HG02798 (cell line): ENCODE results near the gene POLR2E.

Experiments used
- ATAC-seq: cut with Tn5 transposase; IDR thresholded peaks from one replicate; pipeline ENCODE4 v1.9.1; 2021; ENCODE audit warnings: mild to moderate bottlenecking; ENCODE audit not compliant: unreplicated experiment, poor library complexity

POLR2E gene

DNA sequence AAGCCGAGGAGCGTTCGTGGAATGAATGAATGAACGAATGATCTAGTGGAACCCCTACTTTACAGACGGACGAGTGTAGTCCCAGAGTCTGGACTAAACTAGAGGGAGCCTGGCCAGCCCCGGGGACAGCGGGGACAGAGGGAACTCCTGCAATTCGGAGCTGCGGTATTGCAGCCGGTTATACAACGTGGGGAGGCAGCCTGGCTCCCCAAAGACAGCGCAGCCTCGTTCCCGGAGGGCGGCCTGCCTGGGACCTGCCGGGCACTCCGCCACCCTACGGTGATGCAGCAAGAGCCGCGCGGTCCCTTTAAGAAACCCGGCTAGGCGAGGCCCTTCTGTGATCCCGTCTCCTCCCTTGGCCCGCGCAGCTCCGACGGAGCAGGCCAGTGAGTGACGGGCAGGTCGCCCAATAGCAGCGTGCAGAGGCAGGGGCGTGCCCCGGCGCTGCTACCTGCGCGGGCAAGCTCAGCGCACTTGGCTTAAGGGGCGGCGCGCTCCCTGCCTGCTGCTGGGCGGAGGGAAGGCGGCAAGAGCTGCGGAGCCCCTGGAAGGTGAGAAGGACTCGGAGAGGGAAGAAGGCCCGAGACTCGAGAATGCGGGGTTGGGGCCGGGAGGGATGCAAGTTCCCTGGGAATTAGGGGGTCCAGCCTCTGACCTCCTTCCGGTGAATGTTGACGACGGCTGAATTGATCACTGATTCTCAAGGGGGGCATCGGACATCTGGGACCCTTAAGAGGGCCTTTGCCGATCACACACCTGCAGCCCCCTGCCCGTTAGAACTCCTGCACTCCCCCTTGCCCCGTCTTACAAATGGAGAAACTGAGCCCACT, 55.3 kb downstream of the POLR2E start, which contains the start of gene ABCA7:
TSS of gene ABCA7 (plus strand) at position 462 of the 830 bp plus-strand sequence. CDS start 1,255 bp downstream, outside the sequence.
- peak; percentile 83 for ATAC-seq

DNA sequence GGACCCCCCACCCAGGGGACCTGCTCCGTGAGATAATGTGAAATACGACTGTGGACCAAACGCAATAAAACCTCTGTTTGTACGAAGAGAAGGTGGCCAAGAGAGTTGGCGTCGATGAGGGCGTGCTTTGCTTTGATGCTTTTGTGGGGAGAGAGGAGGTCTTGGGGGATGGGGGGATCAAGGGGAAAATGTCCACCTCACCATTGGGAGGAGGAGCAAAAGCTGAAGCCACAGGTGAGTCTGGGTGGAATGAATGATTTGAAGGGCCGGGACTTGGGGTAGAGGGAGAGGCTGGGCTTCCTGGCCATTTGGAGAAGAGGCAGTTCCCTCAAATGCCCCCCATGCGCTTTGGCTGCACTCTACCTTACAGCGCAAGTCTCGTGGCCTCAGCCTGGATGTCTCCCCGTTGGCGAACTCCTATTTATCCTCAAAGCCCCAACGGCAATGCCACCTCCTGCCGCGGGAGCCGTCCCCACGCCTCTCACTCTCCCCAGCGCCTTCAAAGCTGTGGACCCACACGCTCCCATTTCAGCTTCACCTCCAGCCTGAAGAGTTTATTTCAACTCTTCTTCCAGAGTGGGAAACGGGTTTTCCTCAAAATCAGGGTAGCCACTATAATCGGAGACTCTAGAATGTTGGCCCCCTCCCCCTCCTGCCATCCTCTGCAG, 56.1 kb downstream of the POLR2E start:
- no peak for ATAC-seq

DNA sequence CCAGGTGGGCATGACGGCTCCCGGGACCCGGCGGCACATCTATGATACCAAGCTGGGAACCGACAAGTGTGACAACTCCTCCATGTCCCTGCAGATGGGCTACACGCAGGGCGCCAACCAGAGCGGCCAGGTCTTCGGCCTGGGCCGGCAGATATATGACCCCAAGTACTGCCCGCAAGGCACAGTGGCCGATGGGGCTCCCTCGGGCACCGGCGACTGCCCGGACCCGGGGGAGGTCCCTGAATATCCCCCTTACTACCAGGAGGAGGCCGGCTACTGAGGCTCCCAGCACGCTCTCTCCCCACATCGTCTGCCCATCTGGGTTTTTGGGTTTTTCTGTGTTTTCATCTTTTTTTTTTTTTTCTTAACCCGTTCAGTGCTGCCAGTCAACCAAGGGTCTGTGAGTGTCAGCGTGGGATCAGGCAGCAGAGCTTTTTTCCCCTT, 57.5 kb downstream of the POLR2E start:
- no peak for ATAC-seq
